Tibial artery (tissue), 4 donors: ENCODE results near the gene NR2F1-AS1.

Source experiments
- DNase-seq, 2 donors: peaks; one replicate each; pipeline ENCODE4 v3.0.0-alpha.2; 2019
- H3K27ac ChIP-seq, 2 donors: fragments of 200-600 bp; sonication (generic) in 1 of 2; 1 replicate in 1 of 2; 2 replicates in 1 of 2; pipeline ENCODE4 v1.5.1; 2018 to 2019; ENCODE audit warnings: mild to moderate bottlenecking in 1 of 2
- H3K27me3 ChIP-seq, 2 donors: fragments of 200-600 bp; sonication (generic) in 1 of 2; one replicate each; pipeline versions ENCODE4 v1.5.1 to v1.6.0; 2016 to 2019
- H3K36me3 ChIP-seq, 3 donors: fragments of 200-600 bp; sonication (generic) in 2 of 3; one replicate each; pipeline ENCODE4 v1.5.1; 2016 to 2019; ENCODE audit warnings: mild to moderate bottlenecking in 2 of 3
- H3K4me1 ChIP-seq, 4 donors: fragments of 200-600 bp; sonication (generic) in 2 of 4; 1 replicate in 3 of 4; 2 replicates in 1 of 4; pipeline ENCODE4 v1.5.1; 2016 to 2019
- H3K4me3 ChIP-seq, 2 donors: fragments of 200-600 bp; sonication (generic) in 1 of 2; 1 replicate in 1 of 2; 2 replicates in 1 of 2; pipeline ENCODE4 v1.5.1; 2018 to 2019; ENCODE audit warnings: mild to moderate bottlenecking in 2 of 2
- H3K9me3 ChIP-seq, 3 donors: fragments of 200-600 bp; sonication (generic) in 1 of 3; one replicate each; pipeline ENCODE4 v1.5.1; 2016 to 2019
- intact Hi-C: fragments of 100-400 bp; cut with DNase I; formaldehyde crosslinking; loops from one replicate; pipeline ENCODE4 v1.15.0; 2023; ENCODE audit warnings: low total_unique reads
- TF ChIP-seq, protein P1 (sequence below), 2 experiments: fragments of 200-600 bp in 1 of 2; fragments of 450-650 bp in 1 of 2; IDR thresholded peaks; one replicate each; pipeline ENCODE4 v1.5.1; 2017 to 2019; ENCODE audit warnings: antibody characterized with exemption in 2 of 2, mild to moderate bottlenecking in 1 of 2, moderate library complexity in 1 of 2

The NR2F1-AS1 gene

DNA sequence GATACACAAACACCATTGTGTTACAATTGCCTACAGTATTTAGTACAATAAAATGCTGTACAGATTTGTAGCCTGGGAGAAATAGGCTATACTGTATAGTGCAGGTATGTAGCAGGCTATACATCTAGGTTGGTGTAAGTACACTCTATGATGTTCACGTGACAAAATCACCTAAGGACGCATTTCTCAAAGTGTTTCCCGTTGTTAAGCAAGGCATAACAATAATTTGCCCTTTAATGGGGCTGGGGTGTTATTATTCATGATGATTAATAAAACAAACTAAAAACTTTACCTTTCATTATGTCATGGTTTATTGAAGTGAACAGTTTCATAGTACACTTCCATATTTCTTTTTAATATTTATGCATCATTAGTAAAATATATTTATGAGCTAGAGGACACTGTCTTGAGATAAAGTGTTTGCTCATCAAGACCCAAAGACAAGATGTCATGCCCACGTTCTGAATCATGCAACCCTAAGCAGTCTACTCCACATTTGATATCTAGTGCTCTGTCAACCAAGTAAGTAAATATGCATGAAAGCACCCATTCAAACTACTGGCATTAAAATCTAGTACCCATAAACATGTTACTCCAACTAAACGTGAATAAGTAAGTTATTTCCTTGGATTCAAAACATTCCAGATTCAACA lies 220.5 kb downstream of the NR2F1-AS1 start:
- no peak overlapping the region for H3K27ac ChIP-seq
- H3K36me3 ChIP-seq, result no peaks in the 10 kb centered on the region
- H3K9me3 ChIP-seq, result no peaks in the 10 kb centered on the region
- H3K27me3 ChIP-seq, result no peaks in the 10 kb centered on the region
- no peak overlapping the region for H3K4me3 ChIP-seq
- no peak for DNase-seq
- H3K4me1 ChIP-seq, result peaks cover 0 to 6% (median 0%) of the 10 kb centered on the region in 4 donors
- TF ChIP-seq, protein P1, sequence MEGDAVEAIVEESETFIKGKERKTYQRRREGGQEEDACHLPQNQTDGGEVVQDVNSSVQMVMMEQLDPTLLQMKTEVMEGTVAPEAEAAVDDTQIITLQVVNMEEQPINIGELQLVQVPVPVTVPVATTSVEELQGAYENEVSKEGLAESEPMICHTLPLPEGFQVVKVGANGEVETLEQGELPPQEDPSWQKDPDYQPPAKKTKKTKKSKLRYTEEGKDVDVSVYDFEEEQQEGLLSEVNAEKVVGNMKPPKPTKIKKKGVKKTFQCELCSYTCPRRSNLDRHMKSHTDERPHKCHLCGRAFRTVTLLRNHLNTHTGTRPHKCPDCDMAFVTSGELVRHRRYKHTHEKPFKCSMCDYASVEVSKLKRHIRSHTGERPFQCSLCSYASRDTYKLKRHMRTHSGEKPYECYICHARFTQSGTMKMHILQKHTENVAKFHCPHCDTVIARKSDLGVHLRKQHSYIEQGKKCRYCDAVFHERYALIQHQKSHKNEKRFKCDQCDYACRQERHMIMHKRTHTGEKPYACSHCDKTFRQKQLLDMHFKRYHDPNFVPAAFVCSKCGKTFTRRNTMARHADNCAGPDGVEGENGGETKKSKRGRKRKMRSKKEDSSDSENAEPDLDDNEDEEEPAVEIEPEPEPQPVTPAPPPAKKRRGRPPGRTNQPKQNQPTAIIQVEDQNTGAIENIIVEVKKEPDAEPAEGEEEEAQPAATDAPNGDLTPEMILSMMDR (IDR thresholded peaks at IDR 0.05), result no peak
- intact Hi-C loops, result no loop called here

DNA sequence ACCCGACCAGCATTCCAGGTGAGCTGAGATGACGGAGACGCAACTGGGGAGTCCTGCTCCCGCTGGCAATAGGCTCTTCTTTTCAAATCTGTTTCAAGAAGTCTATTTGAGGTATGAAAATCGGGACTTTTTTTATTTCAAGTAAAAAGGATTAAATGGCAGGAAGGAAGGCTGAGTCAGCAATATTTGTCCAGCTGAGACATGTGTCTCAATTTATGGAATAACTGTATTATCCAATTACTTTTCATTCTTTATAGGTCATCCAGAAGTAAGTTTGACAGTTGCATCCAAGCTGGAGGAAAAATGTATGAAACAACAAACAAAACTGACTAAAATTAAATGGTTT lies 221.1 kb downstream of the NR2F1-AS1 start:
- TF ChIP-seq, protein P1 (IDR thresholded peaks at IDR 0.05), result no peak
- Histone ChIP-seq H3K36me3 (no peaks in the 10 kb centered on the region), H3K27ac (no peak overlapping the region)

More for the DNA sequence above, 221.1 kb downstream of the NR2F1-AS1 start:
- Histone ChIP-seq H3K27me3 (no peaks in the 10 kb centered on the region), H3K9me3 (no peaks in the 10 kb centered on the region), H3K4me1 (peaks cover 0 to 6% (median 0%) of the 10 kb centered on the region in 4 donors), H3K4me3 (no peak overlapping the region)
- DNase-seq, result no peak
- intact Hi-C loops, result no loop called here
